HepG2 (cell line): ENCODE results near the gene VSX1. TPM values are rescaled to one million over a fixed set of nuclear protein-coding genes. Genes with fewer than 3 reads are reported as not detected.
A peak's percentile ranks its signal among the peaks of the same experiment; 100 is the strongest.

Experiments used
- ATAC-seq: fragments of 200-7000 bp; cut with Tn5 transposase; 3 replicates; pipeline ENCODE4 v1.9.1; 2020; ENCODE audit warnings: mild to moderate bottlenecking, moderate library complexity
- BruUV-seq: library from RNA; stranded (reverse); fragments of 400-500 nt; replicated peaks from 2 replicates; lab custom pipeline; 2021; lab: Mats Ljungman, UMichigan
- CTCF ChIA-PET: fragments of 300-600 bp; formaldehyde crosslinking; extraction: SDS; loops from one replicate; lab custom pipeline; 2021; ENCODE audit warnings: low total read pairs, inconsistent platforms, low intra/inter-chr PET ratio; lab: Yijun Ruan, JAX
- POLR2A ChIA-PET: fragments of 350-600 bp; sonication (Branson Sonifier 250); formaldehyde crosslinking; loops from one replicate; lab custom pipeline; 2020; ENCODE audit warnings: antibody characterized with exemption, inconsistent platforms; lab: Yijun Ruan, JAX
- DNase-seq: peaks from one replicate; pipeline ENCODE4 v3.0.0-alpha.2; 2015; ENCODE audit warnings: low spot score
- FAIRE-seq: peaks from 3 replicates; lab custom pipeline; 2011; peaks lifted over from hg19 to GRCh38; lab: Jason Lieb, UNC
- H2AFZ ChIP-seq: one replicate; pipeline ENCODE4 v1.6.1; 2011; ENCODE audit warnings: low read length, inconsistent platforms
- H3K27ac ChIP-seq: fragments of 300-600 bp; 3 replicates; pipeline ENCODE4 v1.8.0; 2011; ENCODE audit warnings: mixed run types, mild to moderate bottlenecking, mixed read lengths, low read length, inconsistent platforms; ENCODE audit not compliant: insufficient read depth; ENCODE audit errors: extremely low read length
- H3K27me3 ChIP-seq, 2 experiments: fragments of 200-600 bp in 1 of 2; 2 replicates in 1 of 2; 3 replicates in 1 of 2; pipeline versions ENCODE4 v1.6.0 to v1.8.0; 2011; ENCODE audit warnings: low read length in 2 of 2, mild to moderate bottlenecking in 2 of 2, moderate library complexity in 2 of 2, inconsistent platforms in 1 of 2; ENCODE audit not compliant: insufficient read depth in 2 of 2, control insufficient read depth in 1 of 2
- H3K36me3 ChIP-seq, 2 experiments: fragments of 200-600 bp in 1 of 2; replicated peaks in 1 of 2; 2 replicates in 1 of 2; 3 replicates in 1 of 2; pipeline versions ENCODE4 v1.5.1 to v1.8.0; 2011; ENCODE audit warnings: low read length in 2 of 2, inconsistent platforms in 1 of 2; ENCODE audit not compliant: insufficient read depth in 2 of 2, control insufficient read depth in 1 of 2
- H3K4me1 ChIP-seq: 2 replicates; pipeline ENCODE4 v1.5.1; 2012; ENCODE audit warnings: low read length, inconsistent platforms; ENCODE audit not compliant: insufficient read depth
- H3K4me2 ChIP-seq: 2 replicates; pipeline ENCODE4 v1.6.0; 2011; ENCODE audit warnings: low read depth, low read length, inconsistent platforms
- H3K4me3 ChIP-seq, 3 experiments: fragments of 200-600 bp in 1 of 3; sonication (generic), shearing (Covaris generic) in 1 of 3; replicated peaks in 1 of 3; 2 replicates each; pipeline ENCODE4 v1.5.1; 2011 to 2016; ENCODE audit warnings: low read length in 3 of 3, inconsistent platforms in 2 of 3, low read depth in 2 of 3, mild to moderate bottlenecking in 2 of 3, control low read depth in 1 of 3, mixed read lengths in 1 of 3; ENCODE audit not compliant: insufficient read depth in 1 of 3
- H3K79me2 ChIP-seq: one replicate; pipeline ENCODE4 v1.6.1; 2011; ENCODE audit warnings: low read length, inconsistent platforms; ENCODE audit not compliant: insufficient read depth
- H3K9ac ChIP-seq: 2 replicates; pipeline ENCODE4 v1.6.0; 2011; ENCODE audit warnings: mild to moderate bottlenecking, low read depth, low read length, inconsistent platforms; ENCODE audit not compliant: insufficient read depth
- H3K9me3 ChIP-seq: 2 replicates; pipeline ENCODE4 v1.5.1; 2012; ENCODE audit warnings: mild to moderate bottlenecking, low read length
- H4K20me1 ChIP-seq: 2 replicates; pipeline ENCODE4 v1.6.0; 2011; ENCODE audit warnings: inconsistent platforms, mild to moderate bottlenecking, low read length, moderate library complexity; ENCODE audit not compliant: insufficient read depth
- ATRX ChIP-seq: sonication (generic); formaldehyde crosslinking; IDR thresholded peaks from 2 replicates; pipeline ENCODE4 v1.4.0; 2020; ENCODE audit warnings: missing genetic modification reagents, borderline replicate concordance
- MAFK ChIP-seq, 2 experiments: IDR thresholded peaks in 1 of 2; conservative IDR thresholded peaks in 1 of 2; 2 replicates each; pipeline ENCODE4 v1.6.1; 2011; ENCODE audit warnings: improper control_type of control experiment in 2 of 2, low read length in 2 of 2
- MIER2 ChIP-seq: IDR thresholded peaks from 2 replicates; pipeline ENCODE4 v1.6.1; 2016; ENCODE audit warnings: missing biosample characterization, missing genetic modification reagents
- MTF2 ChIP-seq: sonication (generic); formaldehyde crosslinking; IDR thresholded peaks from 2 replicates; pipeline ENCODE4 v1.5.0; 2020; ENCODE audit warnings: missing genetic modification reagents, borderline replicate concordance
- SCMH1 ChIP-seq: sonication (generic); formaldehyde crosslinking; IDR thresholded peaks from 2 replicates; pipeline ENCODE4 v1.9.0; 2021; ENCODE audit warnings: missing genetic modification reagents, mild to moderate bottlenecking, borderline replicate concordance
- ZKSCAN8 ChIP-seq: IDR thresholded peaks from 2 replicates; pipeline ENCODE4 v1.6.1; 2016; ENCODE audit warnings: borderline replicate concordance, missing genetic modification reagents, missing compliant biosample characterization
- ZNF383 ChIP-seq: sonication (generic); formaldehyde crosslinking; IDR thresholded peaks from 2 replicates; pipeline ENCODE4 v1.4.0; 2020; ENCODE audit warnings: missing genetic modification reagents, mild to moderate bottlenecking, borderline replicate concordance
- WGBS: methylation state at CpG from one replicate; pipeline ENCODE4 v1.1.6; 2017; ENCODE audit warnings: low lambda C conversion rate; 5-methylcytosine and 5-hydroxymethylcytosine counted together
- in situ Hi-C: cut with HindIII; loops from 2 replicates; pipeline ENCODE4 v1.10.0; 2017; ENCODE audit warnings: low pct_unique_long_range_greater_than_20kb; ENCODE audit not compliant: extremely low pct_ligation_motif_present
- intact Hi-C: fragments of 100-400 bp; cut with micrococcal nuclease; formaldehyde crosslinking; loops from one replicate; pipeline ENCODE4 v1.10.0; 2022; ENCODE audit not compliant: unreplicated experiment
- polyA plus RNA-seq, 8 experiments: library from polyadenylated mRNA; depleted of rRNA in 3 of 8; stranded (reverse) in 7 of 8; unstranded in 1 of 8; fragments of >200 nt; fragmentation: Illumina TruSeq in 4 of 8; extraction: Trizol in 4 of 8; gene quantifications; 2 replicates each; pipeline versions ENCODE4 v1.2.1 to v1.2.3, GENCODE V29; 2011 to 2016; ENCODE audit warnings: low read depth in 4 of 8, missing spikeins in 1 of 8, mixed read lengths in 1 of 8; ENCODE audit not compliant: insufficient read depth in 1 of 8
- total RNA-seq, 5 experiments: library from RNA; depleted of rRNA; stranded (reverse); fragments of >200 nt; fragmentation: Illumina TruSeq; extraction: Trizol; gene quantifications; 2 replicates each; pipeline ENCODE4 v1.2.3, GENCODE V29; 2016; ENCODE audit warnings: low read depth in 1 of 5
- TF ChIP-seq, protein P1 (sequence below): sonication (generic); formaldehyde crosslinking; IDR thresholded peaks from 2 replicates; pipeline ENCODE4 v1.8.0; 2022; ENCODE audit warnings: mild to moderate bottlenecking, missing genetic modification reagents, moderate library complexity

VSX1 gene
- total and polyA plus RNA-seq, 2 of the 13 experiments (the other 11 are each of a cell fraction or from before 2014, with no cell fraction given): 0.04 TPM; not detected in 1

- WGBS: 46% methylated on average over 4 of the region's 4 CpGs
- H3K9me3 ChIP-seq: no peaks in the 10 kb centered on the region
- no peak overlapping the region for H3K4me3 ChIP-seq
- H3K27ac ChIP-seq: no peak overlapping the region
- H3K79me2 ChIP-seq: no peaks in the 10 kb centered on the region
- H3K4me1 ChIP-seq: peaks cover 55% of the 10 kb centered on the region
- intact Hi-C loops (no loop called here), in situ Hi-C loops (no loop called here)
- POLR2A ChIA-PET: no interaction called here
- no peak for ATAC-seq
- H3K27me3 ChIP-seq: 0 out of 5 replicates have a peak, but pooled peaks cover 0 to 1% of the 10 kb centered on the region in 2 experiments
- DNase-seq: no peak
- H3K36me3 ChIP-seq: no peaks in the 10 kb centered on the region
- no peak for TF ChIP-seq ZKSCAN8 (CRISPR knock-in tag)
- TF ChIP-seq MIER2 (CRISPR knock-in tag): no peak
- TF ChIP-seq, protein P1, sequence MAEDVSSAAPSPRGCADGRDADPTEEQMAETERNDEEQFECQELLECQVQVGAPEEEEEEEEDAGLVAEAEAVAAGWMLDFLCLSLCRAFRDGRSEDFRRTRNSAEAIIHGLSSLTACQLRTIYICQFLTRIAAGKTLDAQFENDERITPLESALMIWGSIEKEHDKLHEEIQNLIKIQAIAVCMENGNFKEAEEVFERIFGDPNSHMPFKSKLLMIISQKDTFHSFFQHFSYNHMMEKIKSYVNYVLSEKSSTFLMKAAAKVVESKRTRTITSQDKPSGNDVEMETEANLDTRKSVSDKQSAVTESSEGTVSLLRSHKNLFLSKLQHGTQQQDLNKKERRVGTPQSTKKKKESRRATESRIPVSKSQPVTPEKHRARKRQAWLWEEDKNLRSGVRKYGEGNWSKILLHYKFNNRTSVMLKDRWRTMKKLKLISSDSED (CRISPR knock-in tag): no peak
- peak in 1 of 2 experiments; percentile 16; a peak in 1 of 4 replicates for TF ChIP-seq MAFK (conservative IDR thresholded peaks at IDR 0.05 in 1 of 2, IDR thresholded peaks at IDR 0.05 in 1 of 2; ENCODE audit: low read length in 2 of 2)
- no peak for TF ChIP-seq ATRX (CRISPR knock-in tag)
- no peak overlapping the region for H3K4me2 ChIP-seq
- no TSS peak for BruUV-seq
- CTCF ChIA-PET: no interaction called here
- no peak overlapping the region for H3K9ac ChIP-seq
- H4K20me1 ChIP-seq: no peaks in the 10 kb centered on the region
- H2AFZ ChIP-seq: no peak overlapping the region
- no peak for FAIRE-seq
Measured at GRCh38 chr20:25035921-25036320, 46.0 kb downstream of the VSX1 start.

DNA sequence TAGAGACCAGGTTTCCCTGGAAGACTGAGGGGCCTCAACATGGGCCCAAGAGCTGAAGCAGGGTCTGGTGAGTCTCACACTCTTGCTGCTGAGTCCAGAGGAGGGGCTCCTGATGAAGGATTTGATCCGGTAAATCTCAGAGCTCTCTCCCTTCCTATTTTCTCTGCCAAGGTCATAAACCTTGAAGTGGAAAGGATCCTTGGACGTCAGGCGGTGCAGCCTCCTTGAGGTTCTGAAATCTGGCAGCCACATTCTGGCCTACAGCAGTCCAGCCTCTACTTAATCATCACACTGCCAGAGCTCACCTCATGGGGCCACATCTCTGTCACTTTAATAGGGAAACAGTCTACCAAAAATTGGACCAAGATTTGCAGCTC, 48.0 kb downstream of the VSX1 start:
- no peak overlapping the region for H3K4me3 ChIP-seq
- H4K20me1 ChIP-seq: no peaks in the 10 kb centered on the region
- FAIRE-seq (no peak), DNase-seq (no peak), ATAC-seq (no peak)
- no peak overlapping the region for H3K9ac ChIP-seq
- in situ Hi-C loops: no loop called here
- intact Hi-C loops: loop anchor here (2.0 to 5.0 kb wide), 2 partner anchors 13 to 33 kb away; no protein-coding TSS in a partner anchor
- no peaks in the 10 kb centered on the region for H3K9me3 ChIP-seq
- H3K36me3 ChIP-seq: no peaks in the 10 kb centered on the region
- no peak overlapping the region for H3K4me2 ChIP-seq
- no peaks in the 10 kb centered on the region for H3K27me3 ChIP-seq
- CTCF ChIA-PET: interaction anchor here (1.0 kb wide), 1 partner anchor 39 kb away, joined by 3 read pairs; no protein-coding TSS in a partner anchor
- no peak overlapping the region for H3K27ac ChIP-seq
- H3K4me1 ChIP-seq: peaks cover 64% of the 10 kb centered on the region
- no peak for TF ChIP-seq MTF2 (CRISPR knock-in tag)
- TF ChIP-seq SCMH1: no peak
- 0 out of 2 replicates have a peak, but pooled peaks have one; percentile 41 for TF ChIP-seq ZNF383
- no TSS peak for BruUV-seq
- H2AFZ ChIP-seq: no peak overlapping the region
- no peaks in the 10 kb centered on the region for H3K79me2 ChIP-seq
- POLR2A ChIA-PET: interaction anchor here (1.6 to 4.3 kb wide), 6 partner anchors 14 to 161 kb away, joined by 6 to 77 read pairs (median 12); partner anchors contain the start of genes ACSS1 and ENTPD6
- WGBS: 78% methylated on average over 2 of the region's 3 CpGs
